GM12865 (cell line): Measurements from ENCODE around the gene POLE3.

ENCODE experiments used
- DNase-seq: peaks from one replicate; pipeline ENCODE4 v3.0.0; 2010; ENCODE audit warnings: low read depth
- H3K4me3 ChIP-seq: 2 replicates; pipeline ENCODE4 v1.5.1; 2011; ENCODE audit warnings: mild to moderate bottlenecking, low read depth, low read length, control low read depth
- TF ChIP-seq, protein P1 (sequence below): IDR thresholded peaks from 2 replicates; pipeline ENCODE4 v1.5.1; 2011; ENCODE audit warnings: low read length, control low read depth, low read depth, inconsistent platforms; ENCODE audit not compliant: insufficient read depth; ENCODE audit errors: missing control alignments

POLE3 gene

DNA sequence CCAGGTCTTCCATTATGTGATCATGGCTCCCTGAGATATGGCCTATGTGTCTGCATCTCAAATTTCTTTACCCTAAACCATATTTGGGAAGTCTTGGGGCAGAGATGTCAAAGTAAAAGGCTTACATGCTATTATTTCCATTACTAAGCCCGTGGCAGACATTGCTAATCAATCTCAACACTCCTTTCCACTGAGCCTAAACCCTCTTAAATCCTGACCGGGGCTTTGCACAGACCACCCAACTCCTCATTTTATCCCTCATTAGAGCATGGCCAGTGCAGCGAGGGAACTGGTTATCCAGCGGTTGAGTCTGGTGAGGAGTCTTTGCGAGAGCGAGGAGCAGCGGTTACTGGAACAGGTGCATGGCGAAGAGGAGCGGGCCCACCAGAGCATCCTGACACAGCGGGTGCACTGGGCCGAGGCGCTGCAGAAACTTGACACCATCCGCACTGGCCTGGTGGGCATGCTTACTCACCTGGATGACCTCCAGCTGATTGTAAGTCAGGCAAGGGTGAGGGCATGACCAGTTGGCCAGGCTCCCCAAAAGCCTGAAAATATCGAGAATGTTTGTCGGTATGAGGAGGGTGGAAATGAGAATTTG is 50.1 kb downstream of the POLE3 start:
- TF ChIP-seq, protein P1, sequence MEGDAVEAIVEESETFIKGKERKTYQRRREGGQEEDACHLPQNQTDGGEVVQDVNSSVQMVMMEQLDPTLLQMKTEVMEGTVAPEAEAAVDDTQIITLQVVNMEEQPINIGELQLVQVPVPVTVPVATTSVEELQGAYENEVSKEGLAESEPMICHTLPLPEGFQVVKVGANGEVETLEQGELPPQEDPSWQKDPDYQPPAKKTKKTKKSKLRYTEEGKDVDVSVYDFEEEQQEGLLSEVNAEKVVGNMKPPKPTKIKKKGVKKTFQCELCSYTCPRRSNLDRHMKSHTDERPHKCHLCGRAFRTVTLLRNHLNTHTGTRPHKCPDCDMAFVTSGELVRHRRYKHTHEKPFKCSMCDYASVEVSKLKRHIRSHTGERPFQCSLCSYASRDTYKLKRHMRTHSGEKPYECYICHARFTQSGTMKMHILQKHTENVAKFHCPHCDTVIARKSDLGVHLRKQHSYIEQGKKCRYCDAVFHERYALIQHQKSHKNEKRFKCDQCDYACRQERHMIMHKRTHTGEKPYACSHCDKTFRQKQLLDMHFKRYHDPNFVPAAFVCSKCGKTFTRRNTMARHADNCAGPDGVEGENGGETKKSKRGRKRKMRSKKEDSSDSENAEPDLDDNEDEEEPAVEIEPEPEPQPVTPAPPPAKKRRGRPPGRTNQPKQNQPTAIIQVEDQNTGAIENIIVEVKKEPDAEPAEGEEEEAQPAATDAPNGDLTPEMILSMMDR = no peak
- no peak for DNase-seq
- no peak overlapping the region for H3K4me3 ChIP-seq

DNA sequence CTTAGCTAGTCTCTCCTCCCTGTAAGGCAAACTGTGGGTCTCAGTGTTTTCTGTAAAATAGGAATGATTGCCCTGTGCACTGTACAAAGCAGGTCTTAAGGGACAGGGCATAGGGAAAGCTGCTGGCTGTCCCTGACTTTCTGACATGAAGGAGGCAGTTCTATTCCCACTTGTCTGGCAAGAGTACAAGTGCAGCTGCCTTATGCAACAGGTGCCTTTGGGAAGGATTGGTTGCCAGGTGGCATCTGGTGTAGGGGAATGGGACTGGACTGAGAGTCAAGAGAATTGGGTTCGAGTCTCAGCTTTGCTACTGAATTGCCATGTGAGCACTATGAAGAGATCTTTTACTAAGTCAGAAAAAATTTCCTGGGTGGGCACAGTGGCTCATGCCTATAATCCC is 51.1 kb downstream of the POLE3 start:
- TF ChIP-seq, protein P1 = no peak
- no peak for DNase-seq
- no peak overlapping the region for H3K4me3 ChIP-seq
